ENCODE results near the gene CTAGE6. TPM values are rescaled to one million over a fixed set of nuclear protein-coding genes. Genes with fewer than 3 reads are reported as not detected.
"Not testable (repeated sequence)": the region's sequence is repeated elsewhere in the genome, so short reads cannot be mapped to it uniquely, and the experiment has no call there.

The CTAGE6 gene
- total RNA-seq, 2 experiments from 2014 or later: 0.11 to 0.34 TPM

DNA sequence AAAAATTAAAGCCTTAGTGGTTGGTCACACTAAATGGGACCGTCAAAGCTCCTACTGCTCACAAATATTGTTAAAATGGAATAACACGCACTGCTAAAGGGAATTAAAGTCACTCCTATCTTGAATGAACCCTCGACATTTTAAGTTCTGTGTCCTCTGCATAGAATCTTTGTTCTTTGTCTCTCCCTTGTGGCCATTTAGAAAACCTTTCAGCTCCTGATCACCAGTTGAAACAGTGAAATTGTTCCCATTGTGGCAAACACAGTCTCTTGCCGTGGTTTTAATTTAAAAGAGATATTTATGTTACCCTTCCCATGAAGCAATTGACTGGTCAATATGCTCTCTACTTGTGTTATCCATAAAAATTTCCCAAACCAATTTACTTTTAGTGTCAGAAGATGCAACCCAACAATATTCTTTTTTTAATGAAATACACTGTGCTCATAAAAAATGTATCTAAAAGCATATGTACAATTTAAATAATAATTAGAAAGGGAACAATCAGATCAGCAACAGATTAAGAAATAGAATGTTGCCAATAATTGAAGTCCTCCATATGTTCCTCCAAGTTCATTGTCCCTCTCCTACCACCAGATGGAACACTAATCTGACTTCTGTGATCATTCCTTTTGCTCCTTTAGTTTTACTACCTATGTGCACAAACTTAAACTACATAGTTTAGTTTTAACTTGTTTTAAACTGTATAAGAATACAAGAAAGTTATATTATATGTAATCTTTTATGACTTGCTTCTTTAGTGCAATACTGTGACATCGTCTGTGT lies 20.3 kb downstream of the CTAGE6 start:
- H3K27me3 Mint-ChIP-seq: not testable (repeated sequence)
- POLR2A ChIA-PET: interaction anchor here (1.6 kb wide), 1 partner anchor 391 kb away, joined by 6 read pairs; no protein-coding TSS in a partner anchor

DNA sequence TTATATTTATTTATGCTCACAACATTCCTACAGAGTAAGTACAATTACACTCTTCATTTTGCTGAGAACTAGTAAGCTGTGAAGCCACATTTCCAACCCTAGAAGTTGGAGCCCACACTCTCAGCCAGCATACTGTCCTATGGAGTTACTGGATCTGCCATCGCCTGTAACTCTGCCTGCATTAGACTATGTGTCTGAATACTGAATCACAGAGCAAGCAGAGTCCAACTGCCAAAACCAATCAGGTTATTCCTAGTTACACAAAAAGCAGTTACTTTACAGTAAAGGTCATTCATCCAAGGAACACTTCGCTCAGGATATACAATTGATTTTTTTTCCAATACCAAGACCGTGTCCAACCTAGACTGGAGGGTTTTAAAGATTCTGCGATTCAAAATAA lies 21.5 kb downstream of the CTAGE6 start:
- Mint-ChIP-seq H3K4me3 (no peak overlapping the region), H3K4me1 (ENCODE audit: low read depth) (peaks cover 5% of the 10 kb centered on the region), H3K36me3 (ENCODE audit: low read depth) (no peaks in the 10 kb centered on the region), H3K27me3 (no peaks in the 10 kb centered on the region), H3K27ac (no peak overlapping the region), H3K9me3 (no peaks in the 10 kb centered on the region)
- Histone ChIP-seq H3K4me3 (ENCODE audit: low read length) (no peak overlapping the region), H3K9me3 (ENCODE audit: control insufficient read depth in 1 of 2, insufficient read depth in 1 of 2, low read length in 2 of 2) (no peaks in the 10 kb centered on the region), H3K27ac (ENCODE audit: low read depth in 1 of 2, low read length in 2 of 2) (no peak overlapping the region), H3K27me3 (ENCODE audit: control insufficient read depth in 1 of 2, insufficient read depth in 2 of 2, low read length in 2 of 2) (no peaks in the 10 kb centered on the region), H3K4me1 (ENCODE audit: insufficient read depth, low read length) (no peaks in the 10 kb centered on the region), H3K36me3 (ENCODE audit: insufficient read depth, low read length) (no peaks in the 10 kb centered on the region)
- TF ChIP-seq, protein P1, sequence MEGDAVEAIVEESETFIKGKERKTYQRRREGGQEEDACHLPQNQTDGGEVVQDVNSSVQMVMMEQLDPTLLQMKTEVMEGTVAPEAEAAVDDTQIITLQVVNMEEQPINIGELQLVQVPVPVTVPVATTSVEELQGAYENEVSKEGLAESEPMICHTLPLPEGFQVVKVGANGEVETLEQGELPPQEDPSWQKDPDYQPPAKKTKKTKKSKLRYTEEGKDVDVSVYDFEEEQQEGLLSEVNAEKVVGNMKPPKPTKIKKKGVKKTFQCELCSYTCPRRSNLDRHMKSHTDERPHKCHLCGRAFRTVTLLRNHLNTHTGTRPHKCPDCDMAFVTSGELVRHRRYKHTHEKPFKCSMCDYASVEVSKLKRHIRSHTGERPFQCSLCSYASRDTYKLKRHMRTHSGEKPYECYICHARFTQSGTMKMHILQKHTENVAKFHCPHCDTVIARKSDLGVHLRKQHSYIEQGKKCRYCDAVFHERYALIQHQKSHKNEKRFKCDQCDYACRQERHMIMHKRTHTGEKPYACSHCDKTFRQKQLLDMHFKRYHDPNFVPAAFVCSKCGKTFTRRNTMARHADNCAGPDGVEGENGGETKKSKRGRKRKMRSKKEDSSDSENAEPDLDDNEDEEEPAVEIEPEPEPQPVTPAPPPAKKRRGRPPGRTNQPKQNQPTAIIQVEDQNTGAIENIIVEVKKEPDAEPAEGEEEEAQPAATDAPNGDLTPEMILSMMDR (IDR thresholded peaks at IDR 0.05): no peak
- intact Hi-C loops (cut with DNase I, micrococcal nuclease): no loop called here
- ChIA-PET CTCF (no interaction called here), POLR2A (interaction anchor here (1.6 kb wide), 1 partner anchor 392 kb away, joined by 6 read pairs; no protein-coding TSS in a partner anchor)
- DNase-seq (no peak), ATAC-seq (ENCODE audit: poor library complexity) (no peak)

More for the DNA sequence above, 20.3 kb downstream of the CTAGE6 start:
- H3K27ac Mint-ChIP-seq; H3K4me3 ChIP-seq (ENCODE audit: low read length); H3K27me3 ChIP-seq (ENCODE audit: control insufficient read depth in 1 of 2, insufficient read depth in 2 of 2, low read length in 2 of 2); intact Hi-C loops (cut with DNase I, micrococcal nuclease); H3K4me1 Mint-ChIP-seq (ENCODE audit: low read depth); H3K4me1 ChIP-seq (ENCODE audit: insufficient read depth, low read length); H3K27ac ChIP-seq (ENCODE audit: low read depth in 1 of 2, low read length in 2 of 2); H3K9me3 ChIP-seq (ENCODE audit: control insufficient read depth in 1 of 2, insufficient read depth in 1 of 2, low read length in 2 of 2); H3K36me3 Mint-ChIP-seq (ENCODE audit: low read depth); H3K36me3 ChIP-seq (ENCODE audit: insufficient read depth, low read length); H3K4me3 Mint-ChIP-seq; H3K9me3 Mint-ChIP-seq: not testable (repeated sequence)
- peak; percentile 94 for ATAC-seq (ENCODE audit: poor library complexity)
- peak in 3 of 14 experiments; percentile 63 to 75 (median 71) for DNase-seq
- CTCF ChIA-PET: interaction anchor here (1.0 to 1.5 kb wide), 3 partner anchors 9 to 391 kb away, joined by 3 to 5 read pairs (median 4); partner anchors contain the start of gene TCAF1
- TF ChIP-seq, protein P1 (IDR thresholded peaks at IDR 0.05): peak; percentile 73

DNA sequence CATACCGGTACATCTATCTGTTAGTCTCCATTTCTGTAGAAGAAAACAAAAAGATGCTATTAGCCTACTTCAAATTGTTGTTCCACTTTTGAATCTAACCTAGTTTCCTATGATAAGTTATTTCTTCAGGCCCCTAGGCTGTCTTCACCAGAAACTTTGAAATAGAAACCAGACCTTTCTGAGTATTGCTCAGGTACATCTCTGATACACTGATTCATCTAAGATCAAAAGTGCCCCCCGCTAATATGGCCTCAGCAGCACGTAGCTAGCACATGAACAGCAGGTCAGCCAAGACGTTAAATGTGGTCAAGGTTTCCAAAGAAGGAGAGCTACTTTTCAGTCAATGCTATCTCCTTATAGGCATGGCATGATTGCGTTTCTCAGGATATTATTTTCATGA lies 23.6 kb downstream of the CTAGE6 start:
- ChIA-PET CTCF (no interaction called here), POLR2A (interaction anchor here (0.5 kb wide), 1 partner anchor 697 kb away, joined by 3 read pairs; no protein-coding TSS in a partner anchor)
- peaks cover 5% of the 10 kb centered on the region for H3K4me1 Mint-ChIP-seq (ENCODE audit: low read depth)
- H3K9me3 Mint-ChIP-seq: no peaks in the 10 kb centered on the region
- H3K27ac ChIP-seq (ENCODE audit: low read depth in 1 of 2, low read length in 2 of 2): no peak overlapping the region
- no peaks in the 10 kb centered on the region for H3K4me1 ChIP-seq (ENCODE audit: insufficient read depth, low read length)
- no peaks in the 10 kb centered on the region for H3K27me3 ChIP-seq (ENCODE audit: control insufficient read depth in 1 of 2, insufficient read depth in 2 of 2, low read length in 2 of 2)
- H3K4me3 ChIP-seq (ENCODE audit: low read length): no peak overlapping the region
- H3K36me3 Mint-ChIP-seq (ENCODE audit: low read depth): peaks cover 18% of the 10 kb centered on the region
- TF ChIP-seq, protein P1 (IDR thresholded peaks at IDR 0.05): no peak
- ATAC-seq (ENCODE audit: poor library complexity) (no peak), DNase-seq (no peak)
- no peak overlapping the region for H3K27ac Mint-ChIP-seq
- no peaks in the 10 kb centered on the region for H3K27me3 Mint-ChIP-seq
- intact Hi-C loops (cut with DNase I, micrococcal nuclease): no loop called here
- peaks cover 3% of the 10 kb centered on the region for H3K36me3 ChIP-seq (ENCODE audit: insufficient read depth, low read length)
- H3K9me3 ChIP-seq (ENCODE audit: control insufficient read depth in 1 of 2, insufficient read depth in 1 of 2, low read length in 2 of 2): no peaks in the 10 kb centered on the region
- H3K4me3 Mint-ChIP-seq: no peak overlapping the region
